Central memory CD4-positive, alpha-beta T cell (primary cell): Measurements from ENCODE around the gene GPR26.
"Not testable (repeated sequence)": the region's sequence is repeated elsewhere in the genome, so short reads cannot be mapped to it uniquely, and the experiment has no call there.

Experiments used
- DNase-seq: peaks from one replicate; pipeline ENCODE4 v3.0.0; 2022

GPR26 gene

DNA sequence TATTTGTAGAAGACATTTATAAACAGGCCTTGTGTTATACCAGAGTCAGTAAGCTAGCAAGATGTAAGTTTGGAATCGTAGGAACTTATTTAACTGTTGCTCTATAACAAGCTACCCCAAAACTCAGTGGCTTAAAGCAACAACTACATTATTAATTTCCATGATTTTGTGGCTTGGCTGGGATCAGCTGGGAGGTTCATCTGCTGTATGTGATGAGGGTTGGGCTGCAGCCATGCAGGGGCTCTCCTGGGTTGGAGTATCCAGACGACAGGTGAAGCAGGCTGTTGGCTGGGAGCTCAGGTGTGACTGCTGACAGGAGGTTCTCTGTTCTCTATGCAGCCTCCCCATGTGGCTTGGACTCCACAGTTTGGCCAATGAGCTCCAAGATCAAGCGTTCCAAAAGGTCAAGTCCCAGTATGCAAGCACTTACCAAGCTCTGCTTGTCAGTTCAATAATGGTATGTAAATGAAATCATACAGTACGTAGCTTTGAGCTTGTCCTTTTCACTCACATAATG, 52.4 kb downstream of the GPR26 start:
- DNase-seq = no peak

DNA sequence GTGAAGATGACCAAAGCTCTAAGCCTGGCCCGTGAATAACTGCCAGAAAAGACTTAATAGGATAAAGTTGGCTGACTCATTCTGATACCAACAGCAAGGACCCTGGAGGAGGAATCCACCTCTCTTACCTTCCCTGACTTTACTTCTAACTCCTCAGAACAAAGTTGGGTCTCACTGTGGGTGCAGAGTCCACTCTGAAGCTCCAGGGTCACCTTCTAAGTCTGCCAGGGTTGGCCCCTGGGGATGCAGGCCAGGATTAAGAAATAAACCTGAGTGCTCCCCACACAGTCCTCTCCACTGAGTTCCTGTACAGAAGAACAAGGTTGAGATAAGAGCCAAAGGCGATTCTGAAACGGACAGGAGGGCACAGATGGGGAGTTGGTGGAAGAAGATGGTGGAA, 54.4 kb downstream of the GPR26 start:
- DNase-seq = no peak

DNA sequence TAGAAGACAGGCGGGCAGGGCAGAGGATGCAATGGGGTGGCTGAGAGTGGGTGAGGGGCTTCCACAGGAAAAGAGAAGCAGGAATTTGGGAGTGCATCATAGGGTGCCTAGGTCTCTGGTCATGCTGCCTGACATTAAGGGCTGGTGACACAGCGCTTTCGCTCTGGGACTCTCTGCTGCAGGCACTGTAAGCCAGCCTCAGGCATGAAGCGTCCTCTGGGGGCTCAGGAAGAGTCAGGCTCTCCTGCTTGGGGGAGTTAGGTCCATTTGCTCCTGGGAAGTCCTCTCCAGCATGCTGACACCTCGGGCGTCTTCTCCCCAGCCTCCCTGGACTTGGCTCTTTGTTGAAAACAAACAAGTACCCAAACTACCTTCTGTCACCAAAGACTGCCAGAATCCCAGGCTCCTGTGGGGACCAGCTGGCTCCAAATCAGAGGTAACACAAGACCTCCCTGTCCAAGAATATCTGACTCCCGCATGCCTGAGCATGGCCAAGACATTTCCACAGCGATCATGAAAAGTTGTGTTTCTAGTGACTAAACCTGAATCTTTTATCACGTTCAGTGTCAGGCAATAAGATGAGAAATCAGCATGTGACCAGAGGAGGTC, 55.4 kb downstream of the GPR26 start:
- no peak for DNase-seq

DNA sequence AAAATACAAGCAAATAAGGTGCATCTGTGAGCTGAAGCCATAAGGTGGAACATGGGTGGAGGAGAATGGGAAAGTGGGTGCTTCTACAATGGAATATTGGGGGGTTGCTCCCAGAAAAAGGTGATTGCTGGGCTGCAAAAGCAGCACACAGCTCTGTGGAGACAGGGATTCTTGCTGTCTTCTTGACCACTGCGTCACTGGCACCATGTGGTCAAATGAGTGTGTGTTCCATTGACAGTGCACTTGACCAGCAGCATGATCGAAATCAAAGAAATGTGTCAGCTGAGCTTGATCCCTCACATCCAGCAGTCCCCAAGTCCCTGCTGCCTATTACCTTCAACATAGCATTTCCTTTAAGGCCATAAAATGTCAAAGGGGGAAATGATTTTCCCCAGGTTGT, 56.2 kb downstream of the GPR26 start:
- no peak for DNase-seq

DNA sequence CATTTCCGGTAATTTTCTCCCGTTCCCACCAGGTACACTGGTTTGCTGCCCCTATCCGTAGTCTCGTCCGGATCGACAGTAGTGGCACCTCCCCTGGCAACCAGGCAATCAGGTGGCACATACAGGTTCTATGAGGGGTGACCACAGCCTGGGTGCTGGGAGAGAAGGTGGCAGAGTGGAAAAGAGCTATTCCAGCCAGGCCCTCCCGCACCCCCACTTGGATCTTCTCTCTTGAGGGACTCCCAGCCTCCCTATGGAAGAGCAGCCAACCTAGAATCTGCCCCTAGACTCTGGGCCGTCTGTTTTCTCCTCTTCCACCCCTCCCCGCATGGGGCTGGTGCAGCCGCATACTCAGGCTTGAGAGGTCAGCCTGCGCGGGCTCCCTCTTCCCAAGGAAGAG, 58.6 kb downstream of the GPR26 start:
- no peak for DNase-seq

DNA sequence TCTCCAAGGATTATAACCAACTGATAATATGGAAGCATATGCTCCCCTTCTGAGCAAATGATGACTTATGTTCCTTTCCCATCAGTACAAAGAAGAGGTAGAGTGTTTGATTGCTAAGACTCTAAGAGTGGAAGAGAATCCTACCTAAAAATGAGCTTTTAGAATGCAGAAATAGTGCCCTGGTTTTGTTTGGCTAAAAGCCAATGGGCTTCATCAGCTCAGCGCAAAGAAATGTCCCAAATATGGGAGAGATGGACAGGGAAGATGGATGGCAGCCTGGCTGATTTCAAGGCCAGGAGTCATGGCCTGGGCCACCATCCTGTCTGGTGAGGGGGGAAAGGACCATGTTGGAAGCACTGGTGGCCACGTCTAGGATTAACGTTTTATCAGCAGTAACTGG, 60.2 kb downstream of the GPR26 start:
- no peak for DNase-seq

DNA sequence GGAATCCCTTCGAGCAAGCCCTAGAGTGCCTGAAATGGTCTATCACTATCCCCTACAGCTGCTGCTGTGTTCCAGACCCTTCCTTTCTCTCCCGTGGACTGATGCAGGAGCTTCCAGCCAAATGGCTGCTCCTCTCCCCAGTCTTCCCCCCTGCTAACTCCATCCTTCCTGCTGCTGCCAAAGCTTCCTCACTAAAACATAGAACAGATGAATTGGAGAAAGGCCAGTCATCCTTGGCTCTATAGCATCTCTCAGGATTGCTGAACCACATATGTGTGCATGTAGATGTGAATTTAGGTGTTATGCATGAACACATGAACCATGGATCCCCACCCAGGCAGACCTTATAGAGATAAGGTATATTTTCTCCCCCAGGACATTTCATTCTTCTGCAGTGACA, 60.7 kb downstream of the GPR26 start:
- no peak for DNase-seq

DNA sequence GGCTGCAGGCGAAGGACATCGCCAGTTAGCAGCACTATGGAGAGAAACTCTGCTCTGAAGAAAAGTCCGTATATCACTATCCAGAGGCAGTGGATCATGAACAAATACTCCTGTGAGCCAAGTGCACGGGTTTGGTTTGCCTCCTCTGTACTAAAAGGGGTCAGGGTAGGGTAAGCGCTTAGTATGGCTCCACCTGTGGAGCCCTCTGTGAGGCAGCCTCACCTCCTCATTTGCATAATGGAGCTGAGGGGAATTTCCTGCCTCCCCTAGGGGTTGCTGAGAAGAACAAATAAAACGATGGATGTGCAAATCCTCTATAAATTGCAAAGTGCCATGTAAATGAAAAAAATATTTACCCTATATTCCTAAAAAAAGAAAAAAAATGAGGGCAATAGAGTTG, 63.4 kb downstream of the GPR26 start:
- DNase-seq = no peak

DNA sequence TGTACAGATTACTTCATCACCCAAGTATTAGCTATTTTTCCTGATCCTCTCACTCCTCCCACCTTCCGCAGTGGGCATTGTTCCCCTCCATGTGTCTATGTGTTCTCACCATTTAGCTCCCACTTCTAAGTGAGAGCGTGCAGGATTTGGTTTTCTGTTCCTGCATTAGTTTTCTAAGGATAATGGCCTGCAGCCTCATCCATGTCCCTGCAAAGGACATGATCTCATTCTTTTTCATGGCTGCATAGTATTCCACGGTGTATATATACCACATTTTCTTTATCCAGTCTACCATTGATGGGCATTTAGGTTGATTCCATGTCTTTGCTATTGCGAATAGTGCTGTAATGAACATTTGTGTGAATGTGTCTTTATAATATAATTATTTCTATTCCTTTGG, 70.8 kb downstream of the GPR26 start:
- not testable (repeated sequence) for DNase-seq

DNA sequence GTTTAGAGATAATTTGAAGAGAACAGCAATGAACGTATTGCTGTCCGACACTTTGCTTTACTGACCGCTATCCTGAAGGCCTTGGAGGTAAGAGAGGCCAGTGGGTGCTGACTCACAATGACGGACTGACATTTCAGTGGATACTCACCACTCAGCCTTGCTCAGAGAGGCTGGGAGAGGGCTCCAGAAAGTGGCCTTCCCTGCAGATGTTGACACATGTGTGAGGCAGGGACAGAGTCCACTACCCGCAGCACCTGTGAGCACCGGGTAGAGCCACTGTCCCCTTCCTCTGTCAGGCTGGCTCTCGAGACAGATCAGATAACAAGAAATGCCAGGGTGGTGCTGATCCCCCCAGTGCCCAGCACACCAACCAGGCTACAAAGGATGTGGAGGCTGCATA, 75.0 kb downstream of the GPR26 start:
- DNase-seq = no peak

DNA sequence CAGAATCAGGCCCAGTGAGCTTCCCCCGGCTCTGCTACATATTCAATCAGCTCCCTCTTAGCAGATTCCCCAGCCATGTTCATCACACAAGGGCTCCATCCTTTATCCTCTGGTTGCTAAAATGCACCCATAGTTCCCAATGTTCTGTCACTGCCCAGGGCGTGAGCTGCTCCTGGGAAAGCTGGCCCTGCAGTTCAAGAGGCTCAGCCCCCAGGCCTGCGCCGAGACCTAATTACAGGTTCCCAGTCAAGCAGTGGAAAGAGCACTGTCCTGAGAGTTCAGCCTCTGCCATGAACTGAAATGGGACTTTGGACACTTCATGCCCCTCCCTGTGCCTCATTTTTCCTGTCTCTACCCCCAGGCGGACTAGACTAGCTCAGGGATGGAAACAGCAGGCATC, 75.6 kb downstream of the GPR26 start:
- DNase-seq = no peak

DNA sequence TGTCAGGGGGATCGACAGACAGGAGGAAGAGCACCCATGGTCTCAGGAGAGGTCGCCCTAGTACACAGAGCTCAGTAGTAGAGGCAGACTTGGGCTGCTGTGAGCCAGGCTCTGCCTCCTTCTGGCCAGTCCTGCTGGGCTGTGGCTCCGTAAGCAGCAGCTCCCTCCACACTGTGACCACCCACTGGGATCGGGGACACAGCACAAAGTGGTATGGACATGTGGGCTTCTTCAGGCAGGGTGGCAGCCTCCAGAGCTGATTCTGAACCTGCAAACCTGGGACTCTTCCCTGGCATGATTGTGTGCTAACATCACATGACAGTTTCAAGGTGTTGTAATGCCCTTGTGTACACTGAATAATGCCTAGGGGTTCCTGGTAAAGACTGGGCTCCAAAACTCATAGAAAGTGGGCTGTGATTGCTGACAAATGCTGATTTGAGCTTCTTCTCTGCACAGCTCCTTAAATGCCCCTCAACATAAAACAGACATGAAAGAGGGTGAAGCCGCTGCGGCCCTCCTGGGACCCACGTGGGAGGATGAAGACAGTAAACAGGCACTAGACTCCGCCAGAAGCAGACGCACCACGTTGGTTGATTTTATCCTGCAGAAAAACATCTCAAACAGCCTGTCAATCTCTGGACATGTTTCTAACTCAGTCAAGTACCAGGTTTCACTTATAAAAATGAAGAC, 76.7 kb downstream of the GPR26 start:
- no peak for DNase-seq

DNA sequence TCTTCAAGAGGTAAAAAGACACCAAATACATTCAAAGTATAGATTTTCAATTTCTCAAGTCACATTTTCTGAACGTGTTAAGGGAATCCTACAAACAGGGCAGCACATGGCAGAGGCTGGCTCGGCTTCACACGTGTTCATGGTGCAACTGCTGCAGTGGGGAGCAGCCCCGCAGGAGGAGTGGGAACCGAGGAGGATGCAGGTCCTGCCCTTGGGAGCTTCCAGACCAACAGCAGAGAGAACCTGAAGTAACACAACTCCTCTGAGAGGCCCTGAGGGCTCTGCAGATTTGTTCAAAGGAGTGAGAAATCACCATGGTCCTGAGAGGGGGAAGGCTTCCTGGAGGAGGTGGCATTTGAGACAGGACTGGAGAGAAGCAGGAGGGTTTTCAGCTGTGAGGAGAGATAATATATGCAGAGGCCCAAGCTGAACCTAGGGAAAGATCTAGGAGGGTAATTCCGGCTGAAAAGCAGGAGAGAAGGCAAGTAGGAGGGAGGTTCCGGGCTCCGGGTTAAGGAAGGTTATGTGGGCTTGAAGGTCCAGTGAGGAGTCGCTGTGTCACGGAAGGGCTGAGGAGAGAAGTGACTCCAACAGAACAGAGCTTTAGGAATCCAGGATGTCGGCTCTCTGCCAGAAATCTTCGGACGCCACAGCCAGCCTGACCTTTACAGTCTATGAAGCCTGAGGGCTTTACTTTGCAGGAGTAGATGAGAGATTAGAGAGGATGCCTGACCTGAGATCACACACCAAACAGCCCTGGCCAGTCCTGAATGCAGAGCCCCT, 77.5 kb downstream of the GPR26 start:
- DNase-seq = no peak

DNA sequence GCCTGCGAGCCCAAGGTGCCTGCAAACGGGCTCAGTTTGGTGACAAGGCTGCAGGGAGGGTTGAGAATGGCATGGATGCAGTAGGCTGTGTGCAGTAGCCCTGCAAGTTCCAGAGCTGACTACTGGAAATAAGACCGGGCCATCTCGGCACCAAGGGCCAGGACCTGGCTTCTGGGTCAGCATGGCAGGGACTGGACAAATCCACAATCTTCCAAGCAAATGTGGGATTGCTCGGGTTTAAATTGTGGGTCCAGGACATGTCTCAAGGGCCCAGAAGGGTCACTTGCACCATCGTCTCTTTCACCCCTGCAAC, 78.0 kb downstream of the GPR26 start:
- no peak for DNase-seq
